IPS-20b (cell line): ENCODE measurements around the gene ANKRD27.
"Not testable (repeated sequence)": the region's sequence is repeated elsewhere in the genome, so short reads cannot be mapped to it uniquely, and the experiment has no call there.

Experiments
- H3K27ac ChIP-seq: one replicate; pipeline ENCODE4 v1.5.1; 2013; ENCODE audit warnings: low read length
- H3K27me3 ChIP-seq: 2 replicates; pipeline ENCODE4 v1.6.1; 2013; ENCODE audit warnings: mild to moderate bottlenecking, low read length, inconsistent platforms; ENCODE audit not compliant: insufficient read depth
- H3K36me3 ChIP-seq: 2 replicates; pipeline ENCODE4 v1.6.1; 2013; ENCODE audit warnings: low read depth, mild to moderate bottlenecking, inconsistent platforms, low read length, moderate library complexity; ENCODE audit not compliant: insufficient read depth
- H3K4me1 ChIP-seq: 2 replicates; pipeline ENCODE4 v1.6.1; 2013; ENCODE audit warnings: mild to moderate bottlenecking, control low read depth, inconsistent platforms, low read length, moderate library complexity; ENCODE audit not compliant: insufficient read depth
- H3K4me3 ChIP-seq: 2 replicates; pipeline ENCODE4 v1.5.1; 2013; ENCODE audit warnings: mild to moderate bottlenecking, low read length, inconsistent platforms
- H3K9ac ChIP-seq: 2 replicates; pipeline ENCODE4 v1.6.1; 2013; ENCODE audit warnings: low read depth, mild to moderate bottlenecking, inconsistent platforms, low read length, moderate library complexity
- H3K9me3 ChIP-seq: 2 replicates; pipeline ENCODE4 v1.6.1; 2013; ENCODE audit warnings: mild to moderate bottlenecking, low read depth, low read length, inconsistent platforms; ENCODE audit not compliant: insufficient read depth

Gene ANKRD27

GRCh38 chr19:32702010-32702409, 27.0 kb upstream of the ANKRD27 start:
- Histone ChIP-seq H3K27me3 (no peaks in the 10 kb centered on the region), H3K27ac (no peak overlapping the region), H3K36me3 (no peaks in the 10 kb centered on the region), H3K4me3 (no peak overlapping the region), H3K9ac (no peak overlapping the region), H3K4me1 (peaks cover 6% of the 10 kb centered on the region; the same call in 1 of the 2 replicates), H3K9me3 (peaks cover 11% of the 10 kb centered on the region; the same call in 1 of the 2 replicates)

- H3K9me3 ChIP-seq, result peaks cover 11% of the 10 kb centered on the region; the same call in 1 of the 2 replicates
- not testable (repeated sequence) for H3K27me3 ChIP-seq, H3K4me3 ChIP-seq, H3K4me1 ChIP-seq, H3K27ac ChIP-seq, H3K9ac ChIP-seq, H3K36me3 ChIP-seq
Measured at GRCh38 chr19:32700129-32700528, 25.1 kb upstream of the ANKRD27 start.

- not testable (repeated sequence) for H3K9ac ChIP-seq, H3K4me1 ChIP-seq, H3K36me3 ChIP-seq, H3K4me3 ChIP-seq, H3K9me3 ChIP-seq, H3K27ac ChIP-seq
- peaks cover 16% of the 10 kb centered on the region for H3K27me3 ChIP-seq
Measured at GRCh38 chr19:32696771-32697170, 21.8 kb upstream of the ANKRD27 start.

- H3K4me3 ChIP-seq, H3K4me1 ChIP-seq, H3K27ac ChIP-seq, H3K9ac ChIP-seq, H3K9me3 ChIP-seq, H3K36me3 ChIP-seq: not testable (repeated sequence)
- H3K27me3 ChIP-seq, result peaks cover 26% of the 10 kb centered on the region
Measured at GRCh38 chr19:32695506-32695905, 20.5 kb upstream of the ANKRD27 start.

- H3K9ac ChIP-seq, H3K36me3 ChIP-seq, H3K4me3 ChIP-seq, H3K27ac ChIP-seq, H3K4me1 ChIP-seq, H3K9me3 ChIP-seq: not testable (repeated sequence)
- peaks cover 26% of the 10 kb centered on the region for H3K27me3 ChIP-seq
Measured at GRCh38 chr19:32694851-32695250, 19.9 kb upstream of the ANKRD27 start.

GRCh38 chr19:32694316-32694715, 19.3 kb upstream of the ANKRD27 start:
- not testable (repeated sequence) for H3K9ac ChIP-seq, H3K4me3 ChIP-seq, H3K4me1 ChIP-seq, H3K36me3 ChIP-seq, H3K9me3 ChIP-seq, H3K27ac ChIP-seq
- H3K27me3 ChIP-seq, result peaks cover 26% of the 10 kb centered on the region

GRCh38 chr19:32693151-32694108, 18.4 kb upstream of the ANKRD27 start:
- not testable (repeated sequence) for H3K4me1 ChIP-seq, H3K4me3 ChIP-seq, H3K27ac ChIP-seq, H3K36me3 ChIP-seq, H3K9ac ChIP-seq, H3K9me3 ChIP-seq
- peaks cover 26% of the 10 kb centered on the region for H3K27me3 ChIP-seq

- Histone ChIP-seq H3K9ac (peak overlapping the region; percentile 61; the same call in 1 of the 2 replicates), H3K4me3 (peak overlapping the region; percentile 65; the same call in 1 of the 2 replicates), H3K27ac (no peak overlapping the region), H3K27me3 (peaks cover 26% of the 10 kb centered on the region), H3K9me3 (no peaks in the 10 kb centered on the region), H3K36me3 (no peaks in the 10 kb centered on the region), H3K4me1 (peaks cover 3% of the 10 kb centered on the region; the same call in 1 of the 2 replicates)
Measured at GRCh38 chr19:32692727-32693061, 17.7 kb upstream of the ANKRD27 start.

GRCh38 chr19:32691952-32692726, 17.2 kb upstream of the ANKRD27 start:
- H3K36me3 ChIP-seq, result no peaks in the 10 kb centered on the region
- H3K9ac ChIP-seq, result peak overlapping the region; percentile 61; the same call in 1 of the 2 replicates
- H3K4me3 ChIP-seq, result peak overlapping the region; percentile 65; the same call in 1 of the 2 replicates
- no peak overlapping the region for H3K27ac ChIP-seq
- H3K9me3 ChIP-seq, result no peaks in the 10 kb centered on the region
- H3K27me3 ChIP-seq, result peaks cover 26% of the 10 kb centered on the region
- no peaks in the 10 kb centered on the region for H3K4me1 ChIP-seq

- no peak within 1 kb of the TSS for H3K27ac ChIP-seq
Measured at GRCh38 chr19:32691291-32691951, 16.4 kb upstream of the ANKRD27 start, which contains the start of gene NUDT19. NUDT19 (plus strand) TSS chr19:32691821; CDS start chr19:32691961, 140 bp downstream.

GRCh38 chr19:32688311-32688710, 13.3 kb upstream of the ANKRD27 start:
- H3K9me3 ChIP-seq, result no peaks in the 10 kb centered on the region
- H3K4me1 ChIP-seq, result no peaks in the 10 kb centered on the region
- no peaks in the 10 kb centered on the region for H3K36me3 ChIP-seq
- peaks cover 25% of the 10 kb centered on the region for H3K27me3 ChIP-seq
- no peak overlapping the region for H3K9ac ChIP-seq
- H3K4me3 ChIP-seq, result no peak overlapping the region
- H3K27ac ChIP-seq, result no peak overlapping the region

More at GRCh38 chr19:32691291-32691951, 16.4 kb upstream of the ANKRD27 start, which contains the start of gene NUDT19:
- H3K4me1 ChIP-seq, result no peaks in the 10 kb centered on the region
- H3K36me3 ChIP-seq, result no peaks in the 10 kb centered on the region
- H3K27me3 ChIP-seq, result peaks cover 26% of the 10 kb centered on the region
- H3K4me3 ChIP-seq, result peak within 1 kb of the TSS; percentile 65; the same call in 1 of the 2 replicates
- peak within 1 kb of the TSS; percentile 61; the same call in 1 of the 2 replicates for H3K9ac ChIP-seq
- no peaks in the 10 kb centered on the region for H3K9me3 ChIP-seq
